Spinal cord (tissue), 10 donors: Measurements from ENCODE around the gene DAGLA. TPM values are rescaled to one million over a fixed set of nuclear protein-coding genes. Genes with fewer than 3 reads are reported as not detected.

Experiments used
- DNase-seq, 6 donors: peaks; one replicate each; pipeline versions ENCODE4 v3.0.0 to v3.0.0-alpha.2; 2013 to 2015; ENCODE audit warnings: low spot score in 6 of 6, low read depth in 4 of 6
- H3K27ac ChIP-seq: one replicate; pipeline ENCODE4 v1.5.1; 2013; ENCODE audit warnings: low read depth, low read length, control low read depth
- H3K27me3 ChIP-seq: one replicate; pipeline ENCODE4 v1.6.1; 2013; ENCODE audit warnings: low read length; ENCODE audit not compliant: control insufficient read depth, insufficient read depth
- H3K36me3 ChIP-seq: one replicate; pipeline ENCODE4 v1.6.1; 2013; ENCODE audit warnings: low read length; ENCODE audit not compliant: control insufficient read depth, insufficient read depth
- H3K4me1 ChIP-seq: one replicate; pipeline ENCODE4 v1.6.1; 2013; ENCODE audit warnings: low read length; ENCODE audit not compliant: control insufficient read depth, insufficient read depth
- H3K4me3 ChIP-seq: one replicate; pipeline ENCODE4 v1.5.1; 2013; ENCODE audit warnings: low read depth, low read length, control low read depth
- H3K9me3 ChIP-seq: one replicate; pipeline ENCODE4 v1.6.1; 2013; ENCODE audit warnings: low read length; ENCODE audit not compliant: control insufficient read depth, insufficient read depth
- WGBS: methylation state at CpG from one replicate; pipeline ENCODE4 v1.1.5; 2013; ENCODE audit warnings: missing lambda C conversion rate; ENCODE audit not compliant: insufficient coverage; 5-methylcytosine and 5-hydroxymethylcytosine counted together
- polyA plus RNA-seq, 2 donors: library from polyadenylated mRNA; unstranded; fragments of 120-200 nt; gene quantifications; one replicate each; pipeline ENCODE4 v1.2.1, GENCODE V29; 2013; ENCODE audit not compliant: insufficient read length in 2 of 2
- total RNA-seq, 2 donors: library from RNA; depleted of rRNA in 1 of 2; stranded (reverse); fragments of 120-200 nt in 1 of 2; fragments of >200 nt in 1 of 2; gene quantifications; one replicate each; pipeline versions ENCODE4 v1.2.3 to v1.2.4, GENCODE V29; 2013 to 2014
- donor health status: healthy.

DAGLA gene
- total and polyA plus RNA-seq, 4 donors = 3.9 to 21.7 (median 14.8) TPM

GRCh38 chr11:61697078-61697502, 16.9 kb downstream of the DAGLA start:
- Histone ChIP-seq H3K36me3 (peaks cover 25% of the 10 kb centered on the region), H3K27me3 (no peaks in the 10 kb centered on the region), H3K27ac (no peak overlapping the region), H3K9me3 (no peaks in the 10 kb centered on the region), H3K4me3 (no peak overlapping the region), H3K4me1 (peaks cover 90% of the 10 kb centered on the region)
- no peak for DNase-seq
- 92% methylated on average over 7 of the region's 9 CpGs for WGBS

- Histone ChIP-seq H3K27ac (no peak overlapping the region), H3K9me3 (no peaks in the 10 kb centered on the region), H3K4me1 (peaks cover 85% of the 10 kb centered on the region), H3K4me3 (no peak overlapping the region), H3K27me3 (no peaks in the 10 kb centered on the region), H3K36me3 (peaks cover 25% of the 10 kb centered on the region)
- DNase-seq = no peak
- WGBS = 67% methylated on average over 1 of the region's 1 CpG
Observed at GRCh38 chr11:61697764-61698163, 17.6 kb downstream of the DAGLA start.

GRCh38 chr11:61698173-61698948, 18.2 kb downstream of the DAGLA start:
- Histone ChIP-seq H3K27ac (no peak overlapping the region), H3K9me3 (no peaks in the 10 kb centered on the region), H3K27me3 (no peaks in the 10 kb centered on the region), H3K36me3 (peaks cover 25% of the 10 kb centered on the region), H3K4me1 (peaks cover 83% of the 10 kb centered on the region), H3K4me3 (no peak overlapping the region)
- peak in 1 of 6 donors; percentile 90 for DNase-seq
- 64% methylated on average over 10 of the region's 11 CpGs for WGBS

GRCh38 chr11:61699737-61700160, 19.6 kb downstream of the DAGLA start:
- Histone ChIP-seq H3K27ac (no peak overlapping the region), H3K4me3 (no peak overlapping the region), H3K9me3 (no peaks in the 10 kb centered on the region), H3K36me3 (peaks cover 25% of the 10 kb centered on the region), H3K4me1 (peaks cover 69% of the 10 kb centered on the region), H3K27me3 (no peaks in the 10 kb centered on the region)
- WGBS = 62% methylated on average over 10 of the region's 13 CpGs
- no peak for DNase-seq

GRCh38 chr11:61700212-61700611, 20.0 kb downstream of the DAGLA start:
- H3K36me3 ChIP-seq = peaks cover 28% of the 10 kb centered on the region
- no peak overlapping the region for H3K4me3 ChIP-seq
- DNase-seq = no peak
- H3K27me3 ChIP-seq = no peaks in the 10 kb centered on the region
- H3K4me1 ChIP-seq = peaks cover 64% of the 10 kb centered on the region
- no peak overlapping the region for H3K27ac ChIP-seq
- H3K9me3 ChIP-seq = no peaks in the 10 kb centered on the region
- WGBS = 71% methylated on average over 5 of the region's 5 CpGs

- H3K27ac ChIP-seq = no peak overlapping the region
- H3K27me3 ChIP-seq = no peaks in the 10 kb centered on the region
- no peak for DNase-seq
- no peaks in the 10 kb centered on the region for H3K9me3 ChIP-seq
- peaks cover 31% of the 10 kb centered on the region for H3K36me3 ChIP-seq
- WGBS = 75% methylated on average over 8 of the region's 8 CpGs
- no peak overlapping the region for H3K4me3 ChIP-seq
- H3K4me1 ChIP-seq = peaks cover 59% of the 10 kb centered on the region
Observed at GRCh38 chr11:61700720-61701119, 20.5 kb downstream of the DAGLA start.

GRCh38 chr11:61701242-61701886, 21.2 kb downstream of the DAGLA start:
- Histone ChIP-seq H3K36me3 (peaks cover 35% of the 10 kb centered on the region), H3K4me1 (peaks cover 56% of the 10 kb centered on the region), H3K27me3 (no peaks in the 10 kb centered on the region), H3K4me3 (no peak overlapping the region), H3K27ac (no peak overlapping the region), H3K9me3 (no peaks in the 10 kb centered on the region)
- DNase-seq = peak in 1 of 6 donors; percentile 64
- WGBS = 47% methylated on average over 16 of the region's 18 CpGs

GRCh38 chr11:61702701-61703312, 22.6 kb downstream of the DAGLA start:
- H3K4me3 ChIP-seq = no peak overlapping the region
- 90% methylated on average over 6 of the region's 11 CpGs for WGBS
- H3K36me3 ChIP-seq = peaks cover 49% of the 10 kb centered on the region
- DNase-seq = no peak
- H3K4me1 ChIP-seq = peaks cover 45% of the 10 kb centered on the region
- no peaks in the 10 kb centered on the region for H3K9me3 ChIP-seq
- no peaks in the 10 kb centered on the region for H3K27me3 ChIP-seq
- no peak overlapping the region for H3K27ac ChIP-seq

- Histone ChIP-seq H3K27ac (no peak overlapping the region), H3K9me3 (no peaks in the 10 kb centered on the region), H3K36me3 (peaks cover 37% of the 10 kb centered on the region), H3K4me3 (no peak overlapping the region), H3K4me1 (peaks cover 29% of the 10 kb centered on the region), H3K27me3 (no peaks in the 10 kb centered on the region)
- DNase-seq = no peak
- WGBS = 84% methylated on average over 13 of the region's 15 CpGs
Observed at GRCh38 chr11:61704838-61705237, 24.6 kb downstream of the DAGLA start.
